HepG2 (cell line): Measurements from ENCODE around the gene DENND5B. TPM values are rescaled to one million over a fixed set of nuclear protein-coding genes. Genes with fewer than 3 reads are reported as not detected.

Experiments
- ATAC-seq: fragments of 200-7000 bp; cut with Tn5 transposase; 3 replicates; pipeline ENCODE4 v1.9.1; 2020; ENCODE audit warnings: mild to moderate bottlenecking, moderate library complexity
- BruUV-seq: library from RNA; stranded (reverse); fragments of 400-500 nt; replicated peaks from 2 replicates; lab custom pipeline; 2021; lab: Mats Ljungman, UMichigan
- CTCF ChIA-PET: fragments of 300-600 bp; formaldehyde crosslinking; extraction: SDS; loops from one replicate; lab custom pipeline; 2021; ENCODE audit warnings: low total read pairs, inconsistent platforms, low intra/inter-chr PET ratio; lab: Yijun Ruan, JAX
- POLR2A ChIA-PET: fragments of 350-600 bp; sonication (Branson Sonifier 250); formaldehyde crosslinking; loops from one replicate; lab custom pipeline; 2020; ENCODE audit warnings: antibody characterized with exemption, inconsistent platforms; lab: Yijun Ruan, JAX
- DNase-seq: peaks from one replicate; pipeline ENCODE4 v3.0.0-alpha.2; 2015; ENCODE audit warnings: low spot score
- FAIRE-seq: peaks from 3 replicates; lab custom pipeline; 2011; peaks lifted over from hg19 to GRCh38; lab: Jason Lieb, UNC
- H2AFZ ChIP-seq: one replicate; pipeline ENCODE4 v1.6.1; 2011; ENCODE audit warnings: low read length, inconsistent platforms
- H3K27ac ChIP-seq: fragments of 300-600 bp; 3 replicates; pipeline ENCODE4 v1.8.0; 2011; ENCODE audit warnings: mixed run types, mild to moderate bottlenecking, mixed read lengths, low read length, inconsistent platforms; ENCODE audit not compliant: insufficient read depth; ENCODE audit errors: extremely low read length
- H3K27me3 ChIP-seq, 2 experiments: fragments of 200-600 bp in 1 of 2; 2 replicates in 1 of 2; 3 replicates in 1 of 2; pipeline versions ENCODE4 v1.6.0 to v1.8.0; 2011; ENCODE audit warnings: low read length in 2 of 2, mild to moderate bottlenecking in 2 of 2, moderate library complexity in 2 of 2, inconsistent platforms in 1 of 2; ENCODE audit not compliant: insufficient read depth in 2 of 2, control insufficient read depth in 1 of 2
- H3K36me3 ChIP-seq, 2 experiments: fragments of 200-600 bp in 1 of 2; replicated peaks in 1 of 2; 2 replicates in 1 of 2; 3 replicates in 1 of 2; pipeline versions ENCODE4 v1.5.1 to v1.8.0; 2011; ENCODE audit warnings: low read length in 2 of 2, inconsistent platforms in 1 of 2; ENCODE audit not compliant: insufficient read depth in 2 of 2, control insufficient read depth in 1 of 2
- H3K4me1 ChIP-seq: 2 replicates; pipeline ENCODE4 v1.5.1; 2012; ENCODE audit warnings: low read length, inconsistent platforms; ENCODE audit not compliant: insufficient read depth
- H3K4me2 ChIP-seq: 2 replicates; pipeline ENCODE4 v1.6.0; 2011; ENCODE audit warnings: low read depth, low read length, inconsistent platforms
- H3K4me3 ChIP-seq, 3 experiments: fragments of 200-600 bp in 1 of 3; sonication (generic), shearing (Covaris generic) in 1 of 3; replicated peaks in 1 of 3; 2 replicates each; pipeline ENCODE4 v1.5.1; 2011 to 2016; ENCODE audit warnings: low read length in 3 of 3, inconsistent platforms in 2 of 3, low read depth in 2 of 3, mild to moderate bottlenecking in 2 of 3, control low read depth in 1 of 3, mixed read lengths in 1 of 3; ENCODE audit not compliant: insufficient read depth in 1 of 3
- H3K79me2 ChIP-seq: one replicate; pipeline ENCODE4 v1.6.1; 2011; ENCODE audit warnings: low read length, inconsistent platforms; ENCODE audit not compliant: insufficient read depth
- H3K9ac ChIP-seq: 2 replicates; pipeline ENCODE4 v1.6.0; 2011; ENCODE audit warnings: mild to moderate bottlenecking, low read depth, low read length, inconsistent platforms; ENCODE audit not compliant: insufficient read depth
- H3K9me3 ChIP-seq: 2 replicates; pipeline ENCODE4 v1.5.1; 2012; ENCODE audit warnings: mild to moderate bottlenecking, low read length
- H4K20me1 ChIP-seq: 2 replicates; pipeline ENCODE4 v1.6.0; 2011; ENCODE audit warnings: inconsistent platforms, mild to moderate bottlenecking, low read length, moderate library complexity; ENCODE audit not compliant: insufficient read depth
- MYC ChIP-seq: sonication (generic); formaldehyde crosslinking; IDR thresholded peaks from 2 replicates; pipeline ENCODE4 v1.9.0; 2021; ENCODE audit warnings: missing genetic modification reagents, borderline replicate concordance
- TARDBP ChIP-seq: sonication (generic); formaldehyde crosslinking; IDR thresholded peaks from 2 replicates; pipeline ENCODE4 v1.8.0; 2022; ENCODE audit warnings: mild to moderate bottlenecking, missing genetic modification reagents
- USF2 ChIP-seq, 2 experiments: sonication (generic) in 1 of 2; formaldehyde crosslinking in 1 of 2; IDR thresholded peaks; 2 replicates each; pipeline versions ENCODE4 v1.5.1 to v1.6.1; 2011 to 2020; ENCODE audit warnings: borderline replicate concordance in 1 of 2, low read depth in 1 of 2, low read length in 1 of 2, mild to moderate bottlenecking in 1 of 2, missing genetic modification reagents in 1 of 2, moderate library complexity in 1 of 2
- ZFX ChIP-seq: sonication (generic); formaldehyde crosslinking; IDR thresholded peaks from 2 replicates; pipeline ENCODE4 v1.4.0; 2020; ENCODE audit warnings: mild to moderate bottlenecking, low read depth, missing genetic modification reagents, moderate library complexity
- ZNF512 ChIP-seq: sonication (generic); formaldehyde crosslinking; IDR thresholded peaks from 2 replicates; pipeline ENCODE4 v1.4.0; 2020; ENCODE audit warnings: mild to moderate bottlenecking, missing genetic modification reagents
- WGBS: methylation state at CpG from one replicate; pipeline ENCODE4 v1.1.6; 2017; ENCODE audit warnings: low lambda C conversion rate; 5-methylcytosine and 5-hydroxymethylcytosine counted together
- in situ Hi-C: cut with HindIII; loops from 2 replicates; pipeline ENCODE4 v1.10.0; 2017; ENCODE audit warnings: low pct_unique_long_range_greater_than_20kb; ENCODE audit not compliant: extremely low pct_ligation_motif_present
- intact Hi-C: fragments of 100-400 bp; cut with micrococcal nuclease; formaldehyde crosslinking; loops from one replicate; pipeline ENCODE4 v1.10.0; 2022; ENCODE audit not compliant: unreplicated experiment
- polyA plus RNA-seq, 8 experiments: library from polyadenylated mRNA; depleted of rRNA in 3 of 8; stranded (reverse) in 7 of 8; unstranded in 1 of 8; fragments of >200 nt; fragmentation: Illumina TruSeq in 4 of 8; extraction: Trizol in 4 of 8; gene quantifications; 2 replicates each; pipeline versions ENCODE4 v1.2.1 to v1.2.3, GENCODE V29; 2011 to 2016; ENCODE audit warnings: low read depth in 4 of 8, missing spikeins in 1 of 8, mixed read lengths in 1 of 8; ENCODE audit not compliant: insufficient read depth in 1 of 8
- total RNA-seq, 5 experiments: library from RNA; depleted of rRNA; stranded (reverse); fragments of >200 nt; fragmentation: Illumina TruSeq; extraction: Trizol; gene quantifications; 2 replicates each; pipeline ENCODE4 v1.2.3, GENCODE V29; 2016; ENCODE audit warnings: low read depth in 1 of 5

The DENND5B gene
- total and polyA plus RNA-seq, 2 of the 13 experiments (the other 11 are each of a cell fraction or from before 2014, with no cell fraction given) = 14.7 to 18.7 TPM

- Histone ChIP-seq H3K9me3 (no peaks in the 10 kb centered on the region), H3K9ac (no peak overlapping the region), H4K20me1 (no peaks in the 10 kb centered on the region), H3K79me2 (no peaks in the 10 kb centered on the region), H3K4me3 (no peak overlapping the region), H3K4me2 (no peak overlapping the region), H3K4me1 (peaks cover 50% of the 10 kb centered on the region), H2AFZ (no peak overlapping the region), H3K27me3 (no peaks in the 10 kb centered on the region), H3K36me3 (peaks cover 2 to 8% of the 10 kb centered on the region in 2 experiments; a peak in 2 of 5 replicates), H3K27ac (no peak overlapping the region)
- intact Hi-C loops (no loop called here), in situ Hi-C loops (no loop called here)
- CTCF ChIA-PET = no interaction called here
- BruUV-seq = no TSS peak
- no peak for ATAC-seq
- 86% methylated on average over 2 of the region's 2 CpGs for WGBS
- TF ChIP-seq ZFX (CRISPR knock-in tag) = no peak
- TF ChIP-seq TARDBP (CRISPR knock-in tag) = no peak
- TF ChIP-seq ZNF512 (CRISPR knock-in tag) = no peak
- TF ChIP-seq USF2 (IDR thresholded peaks at IDR 0.05; ENCODE audit: low read depth, low read length) = no peak
- no peak for TF ChIP-seq USF2 (CRISPR knock-in tag; IDR thresholded peaks at IDR 0.05; ENCODE audit: borderline replicate concordance)
- TF ChIP-seq MYC (CRISPR knock-in tag) = no peak
- DNase-seq = no peak
- no peak for FAIRE-seq
- POLR2A ChIA-PET = interaction anchor here (1.2 kb wide), 1 partner anchor 116 kb away, joined by 4 read pairs; the partner anchor contains the start of gene DENND5B
These were observed 116.2 kb downstream of the DENND5B start for GRCh38 chr12:31474751-31475150.
